Astrocyte (in vitro differentiated cells and primary cell): Measurements from ENCODE around the gene ZFP36L1.

Source experiments
- EZH2 ChIP-seq: IDR thresholded peaks from 2 replicates; pipeline ENCODE4 v1.6.1; 2012; ENCODE audit warnings: mild to moderate bottlenecking, low read length, inconsistent platforms; ENCODE audit not compliant: insufficient read depth
- TF ChIP-seq, protein P1 (sequence below): IDR thresholded peaks from 2 replicates; pipeline ENCODE4 v1.5.1; 2011; ENCODE audit warnings: low read depth, mild to moderate bottlenecking, inconsistent platforms, low read length, moderate library complexity; ENCODE audit not compliant: insufficient read depth

DNA sequence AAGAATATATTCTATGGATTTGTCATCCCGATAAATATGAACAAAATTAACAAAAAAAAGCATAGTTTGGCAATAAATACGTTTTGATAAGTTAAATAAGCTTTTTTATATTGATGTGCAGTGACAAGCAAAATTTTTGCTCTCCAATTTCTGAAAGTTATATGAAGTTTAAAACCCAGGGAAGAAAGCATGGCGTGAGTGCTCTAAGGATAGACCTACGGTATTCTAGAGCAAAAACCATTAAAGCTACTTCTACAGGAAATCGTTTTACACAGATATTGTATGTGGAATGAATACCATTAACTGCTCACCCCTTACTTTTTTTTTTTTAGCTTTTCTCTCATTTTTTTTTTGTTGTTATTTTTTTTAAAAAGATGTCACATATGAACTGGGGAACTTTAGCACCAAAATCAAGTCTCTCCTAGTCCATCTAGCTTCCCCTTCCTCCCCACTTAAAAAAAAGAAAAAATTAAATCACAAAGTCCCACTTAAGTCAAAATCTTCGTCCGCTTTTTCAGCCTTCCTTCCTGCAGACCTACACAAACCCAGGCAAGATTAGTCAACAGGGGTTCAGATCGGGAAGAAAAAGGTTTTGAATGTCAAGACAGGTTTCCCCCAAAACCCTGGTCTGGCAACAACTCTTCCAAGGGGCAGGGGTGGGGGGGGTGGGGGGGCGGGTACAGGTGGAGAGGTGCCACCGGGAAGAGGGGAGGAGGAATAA, 4.4 kb downstream of the ZFP36L1 start:
- no peak for TF ChIP-seq EZH2
- TF ChIP-seq, protein P1, sequence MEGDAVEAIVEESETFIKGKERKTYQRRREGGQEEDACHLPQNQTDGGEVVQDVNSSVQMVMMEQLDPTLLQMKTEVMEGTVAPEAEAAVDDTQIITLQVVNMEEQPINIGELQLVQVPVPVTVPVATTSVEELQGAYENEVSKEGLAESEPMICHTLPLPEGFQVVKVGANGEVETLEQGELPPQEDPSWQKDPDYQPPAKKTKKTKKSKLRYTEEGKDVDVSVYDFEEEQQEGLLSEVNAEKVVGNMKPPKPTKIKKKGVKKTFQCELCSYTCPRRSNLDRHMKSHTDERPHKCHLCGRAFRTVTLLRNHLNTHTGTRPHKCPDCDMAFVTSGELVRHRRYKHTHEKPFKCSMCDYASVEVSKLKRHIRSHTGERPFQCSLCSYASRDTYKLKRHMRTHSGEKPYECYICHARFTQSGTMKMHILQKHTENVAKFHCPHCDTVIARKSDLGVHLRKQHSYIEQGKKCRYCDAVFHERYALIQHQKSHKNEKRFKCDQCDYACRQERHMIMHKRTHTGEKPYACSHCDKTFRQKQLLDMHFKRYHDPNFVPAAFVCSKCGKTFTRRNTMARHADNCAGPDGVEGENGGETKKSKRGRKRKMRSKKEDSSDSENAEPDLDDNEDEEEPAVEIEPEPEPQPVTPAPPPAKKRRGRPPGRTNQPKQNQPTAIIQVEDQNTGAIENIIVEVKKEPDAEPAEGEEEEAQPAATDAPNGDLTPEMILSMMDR: no peak
